HepG2 (cell line): Measurements from ENCODE around the gene MORC4. TPM values are rescaled to one million over a fixed set of nuclear protein-coding genes. Genes with fewer than 3 reads are reported as not detected.
A peak's percentile ranks its signal among the peaks of the same experiment; 100 is the strongest.

Experiments used
- ATF5 ChIP-seq: sonication (generic); formaldehyde crosslinking; IDR thresholded peaks from 2 replicates; pipeline ENCODE4 v1.4.0; 2020; ENCODE audit warnings: mild to moderate bottlenecking, low read depth, missing genetic modification reagents
- CBX1 ChIP-seq: IDR thresholded peaks from one replicate; pipeline ENCODE4 v1.6.1; 2016; ENCODE audit warnings: antibody characterized with exemption, low read depth
- CHD4 ChIP-seq: fragments of 200-600 bp; sonication (generic); IDR thresholded peaks from 2 replicates; pipeline ENCODE4 v1.7.0; 2017; ENCODE audit warnings: mild to moderate bottlenecking, low read length, borderline replicate concordance
- DBP ChIP-seq: sonication (generic); formaldehyde crosslinking; IDR thresholded peaks from 2 replicates; pipeline ENCODE4 v1.4.0; 2020; ENCODE audit warnings: missing genetic modification reagents; ENCODE audit errors: not compliant biosample characterization
- DZIP1 ChIP-seq: sonication (generic); formaldehyde crosslinking; IDR thresholded peaks from 2 replicates; pipeline ENCODE4 v1.5.0; 2020; ENCODE audit warnings: mild to moderate bottlenecking, missing genetic modification reagents
- ETV5 ChIP-seq: IDR thresholded peaks from 2 replicates; pipeline ENCODE4 v1.6.1; 2018; ENCODE audit warnings: missing biosample characterization, missing genetic modification reagents, inconsistent platforms, borderline replicate concordance
- GPBP1L1 ChIP-seq: sonication (generic); formaldehyde crosslinking; IDR thresholded peaks from 2 replicates; pipeline ENCODE4 v1.5.0; 2020; ENCODE audit warnings: mild to moderate bottlenecking, missing genetic modification reagents
- HDAC2 ChIP-seq: sonication (generic); formaldehyde crosslinking; IDR thresholded peaks from 2 replicates; pipeline ENCODE4 v1.4.0; 2020; ENCODE audit warnings: missing genetic modification reagents
- HMG20A ChIP-seq: IDR thresholded peaks from 2 replicates; pipeline ENCODE4 v1.6.1; 2016; ENCODE audit warnings: borderline replicate concordance
- HNF4A ChIP-seq: sonication (generic); formaldehyde crosslinking; IDR thresholded peaks from 2 replicates; pipeline ENCODE4 v1.4.0; 2020; ENCODE audit warnings: missing genetic modification reagents
- HOXA3 ChIP-seq: sonication (generic); formaldehyde crosslinking; IDR thresholded peaks from 2 replicates; pipeline ENCODE4 v1.5.0; 2020; ENCODE audit warnings: missing genetic modification reagents
- KDM5B ChIP-seq: sonication (generic); formaldehyde crosslinking; IDR thresholded peaks from 2 replicates; pipeline ENCODE4 v1.4.0; 2020; ENCODE audit warnings: missing genetic modification reagents, mild to moderate bottlenecking, borderline replicate concordance
- PPARG ChIP-seq: conservative IDR thresholded peaks from 2 replicates; pipeline ENCODE4 v1.6.1; 2016; ENCODE audit warnings: missing biosample characterization, missing genetic modification reagents
- SMARCC2 ChIP-seq: fragments of 450-650 bp; IDR thresholded peaks from 2 replicates; pipeline ENCODE4 v1.6.1; 2017; ENCODE audit warnings: antibody characterized with exemption, mild to moderate bottlenecking
- WIZ ChIP-seq: sonication (generic); formaldehyde crosslinking; IDR thresholded peaks from 2 replicates; pipeline ENCODE4 v1.5.1; 2020; ENCODE audit warnings: mild to moderate bottlenecking, missing genetic modification reagents
- ZBTB33 ChIP-seq: sonication (generic); formaldehyde crosslinking; IDR thresholded peaks from 2 replicates; pipeline ENCODE4 v1.4.0; 2020; ENCODE audit warnings: missing genetic modification reagents
- ZFP62 ChIP-seq: sonication (generic); formaldehyde crosslinking; IDR thresholded peaks from 2 replicates; pipeline ENCODE4 v1.4.0; 2020; ENCODE audit warnings: missing genetic modification reagents
- ZNF235 ChIP-seq: sonication (generic); formaldehyde crosslinking; IDR thresholded peaks from 2 replicates; pipeline ENCODE4 v1.8.1; 2023; ENCODE audit warnings: mild to moderate bottlenecking, missing genetic modification reagents, borderline replicate concordance
- ZNF276 ChIP-seq: sonication (generic); formaldehyde crosslinking; IDR thresholded peaks from 2 replicates; pipeline ENCODE4 v1.4.0; 2020; ENCODE audit warnings: mild to moderate bottlenecking, low read depth, missing genetic modification reagents
- ZNF460 ChIP-seq: sonication (generic); formaldehyde crosslinking; IDR thresholded peaks from 2 replicates; pipeline ENCODE4 v1.5.1; 2020; ENCODE audit warnings: missing genetic modification reagents, mild to moderate bottlenecking, borderline replicate concordance
- ZNF549 ChIP-seq: sonication (generic); formaldehyde crosslinking; IDR thresholded peaks from 2 replicates; pipeline ENCODE4 v1.5.0; 2020; ENCODE audit warnings: missing genetic modification reagents
- ZNF605 ChIP-seq: sonication (generic); formaldehyde crosslinking; IDR thresholded peaks from 2 replicates; pipeline ENCODE4 v1.8.0; 2022; ENCODE audit warnings: mild to moderate bottlenecking, missing genetic modification reagents
- polyA plus RNA-seq, 8 experiments: library from polyadenylated mRNA; depleted of rRNA in 3 of 8; stranded (reverse) in 7 of 8; unstranded in 1 of 8; fragments of >200 nt; fragmentation: Illumina TruSeq in 4 of 8; extraction: Trizol in 4 of 8; gene quantifications; 2 replicates each; pipeline versions ENCODE4 v1.2.1 to v1.2.3, GENCODE V29; 2011 to 2016; ENCODE audit warnings: low read depth in 4 of 8, missing spikeins in 1 of 8, mixed read lengths in 1 of 8; ENCODE audit not compliant: insufficient read depth in 1 of 8
- total RNA-seq, 5 experiments: library from RNA; depleted of rRNA; stranded (reverse); fragments of >200 nt; fragmentation: Illumina TruSeq; extraction: Trizol; gene quantifications; 2 replicates each; pipeline ENCODE4 v1.2.3, GENCODE V29; 2016; ENCODE audit warnings: low read depth in 1 of 5

The MORC4 gene
- total and polyA plus RNA-seq, 2 of the 13 experiments (the other 11 are each of a cell fraction or from before 2014, with no cell fraction given): 7.3 to 17.6 TPM

- no peak for TF ChIP-seq ZNF460
- TF ChIP-seq DBP (CRISPR knock-in tag): no peak
- peak; percentile 86 for TF ChIP-seq ETV5 (CRISPR knock-in tag)
- peak; percentile 50; the same call in 1 of the 2 replicates for TF ChIP-seq HDAC2
- TF ChIP-seq HNF4A (CRISPR knock-in tag): 0 out of 2 replicates have a peak, but pooled peaks have one; percentile 11
- no peak for TF ChIP-seq DZIP1 (CRISPR knock-in tag)
- no peak for TF ChIP-seq CHD4
- TF ChIP-seq ZBTB33: no peak
- no peak for TF ChIP-seq SMARCC2
- no peak for TF ChIP-seq CBX1
- TF ChIP-seq KDM5B (CRISPR knock-in tag): no peak
- TF ChIP-seq ZNF276 (CRISPR knock-in tag): no peak
- TF ChIP-seq ATF5 (CRISPR knock-in tag): no peak
- 0 out of 2 replicates have a peak, but pooled peaks have one; percentile 27 for TF ChIP-seq HOXA3 (CRISPR knock-in tag)
- TF ChIP-seq ZNF235 (CRISPR knock-in tag): no peak
- peak; percentile 33; the same call in 1 of the 2 replicates for TF ChIP-seq PPARG (CRISPR knock-in tag)
- TF ChIP-seq ZNF549: no peak
- TF ChIP-seq GPBP1L1: no peak
- peak; percentile 55; the same call in 1 of the 2 replicates for TF ChIP-seq HMG20A (CRISPR knock-in tag)
- no peak for TF ChIP-seq WIZ (CRISPR knock-in tag)
- no peak for TF ChIP-seq ZFP62 (CRISPR knock-in tag)
- no peak for TF ChIP-seq ZNF605 (CRISPR knock-in tag)
Measured at GRCh38 chrX:106933538-106933961, 66.5 kb downstream of the MORC4 start (continued).
